Motor neuron (in vitro differentiated cells): ENCODE results near the gene SLC17A9. TPM values are rescaled to one million over a fixed set of nuclear protein-coding genes. Genes with fewer than 3 reads are reported as not detected.

Source experiments
- ATAC-seq, 8 experiments: fragments of 200-7000 bp; cut with Tn5 transposase; replicated peaks in 6 of 8; 2 replicates each; pipeline ENCODE4 v1.8.0; 2021; ENCODE audit warnings: mild to moderate bottlenecking in 8 of 8, moderate library complexity in 8 of 8
- H3K27ac ChIP-seq, 2 donors: fragments of 250-450 bp; sonication (Bioruptor Pico); 2 replicates each; pipeline ENCODE4 v1.9.0; 2021; ENCODE audit warnings: antibody characterized with exemption in 2 of 2, mild to moderate bottlenecking in 2 of 2, moderate library complexity in 1 of 2
- H3K4me1 ChIP-seq, 2 donors: fragments of 250-450 bp; sonication (Bioruptor Pico); replicated peaks in 1 of 2; 2 replicates each; pipeline ENCODE4 v1.6.1; 2021; ENCODE audit warnings: antibody characterized with exemption in 2 of 2, mild to moderate bottlenecking in 2 of 2, moderate library complexity in 1 of 2
- H3K4me3 ChIP-seq, 5 donors: fragments of 250-450 bp; sonication (Bioruptor Pico); 2 replicates each; pipeline ENCODE4 v1.9.0; 2021; ENCODE audit warnings: antibody characterized with exemption in 5 of 5, mild to moderate bottlenecking in 5 of 5, moderate library complexity in 4 of 5
- WGBS, 10 experiments: fragments of 450-650 bp; shearing (Covaris generic); methylation state at CpG; one replicate each; pipeline ENCODE4 v1.0.0; 2022; 5-methylcytosine and 5-hydroxymethylcytosine counted together
- in situ Hi-C, 9 experiments: fragments of 400-800 bp; cut with MboI; loops; one replicate each; pipeline ENCODE4 v1.15.0; 2021; ENCODE audit warnings: low sequenced_read_pairs in 9 of 9, low pct_unique_long_range_greater_than_20kb in 2 of 9; ENCODE audit not compliant: unreplicated experiment in 9 of 9
- total RNA-seq, 8 experiments: library from RNA; unstranded; fragments of 300-600 nt; gene quantifications; 2 replicates each; pipeline versions ENCODE4 v1.2.3 to v1.2.4, GENCODE V29; 2022

The SLC17A9 gene
- total RNA-seq, 8 experiments from 2014 or later: 0.13 to 18.0 (median 1.00) TPM; not detected in 1

GRCh38 chr20:62923669-62924441, 28.7 kb upstream of the SLC17A9 start:
- H3K27ac ChIP-seq: no peak overlapping the region
- 14 to 96% (median 82%) methylated on average over 2 to 7 of the region's 7 CpGs for WGBS, 10 experiments
- no peak for ATAC-seq
- peaks cover 41 to 45% of the 10 kb centered on the region in 2 donors for H3K4me1 ChIP-seq
- in situ Hi-C loops: no loop called here
- H3K4me3 ChIP-seq: peak overlapping the region; percentile 59 to 99 (median 92)

- 4 to 80% (median 40%) methylated on average over 1 to 11 of the region's 12 CpGs; no CpG with 5 or more reads in 1 of the 10 experiments for WGBS, 10 experiments
- ATAC-seq: peak; percentile 9 to 61 (median 36)
- Histone ChIP-seq H3K4me1 (peaks cover 40 to 41% of the 10 kb centered on the region in 2 donors), H3K4me3 (peak overlapping the region; percentile 59 to 99 (median 92)), H3K27ac (no peak overlapping the region)
- in situ Hi-C loops: no loop called here
These were observed 27.9 kb upstream of the SLC17A9 start for GRCh38 chr20:62924442-62925075.

- ATAC-seq: no peak
- Histone ChIP-seq H3K4me1 (peaks cover 36 to 39% of the 10 kb centered on the region in 2 donors), H3K27ac (peak overlapping the region; percentile 96 to 99), H3K4me3 (peak overlapping the region; percentile 59 to 99 (median 92))
- in situ Hi-C loops: no loop called here
- WGBS, 10 experiments: 0 to 20% (median 8%) methylated on average over 1 to 4 of the region's 4 CpGs; no CpG with 5 or more reads in 3 of the 10 experiments
These were observed 27.5 kb upstream of the SLC17A9 start for GRCh38 chr20:62925076-62925419.

- Histone ChIP-seq H3K27ac (peak overlapping the region; percentile 96 to 99), H3K4me1 (peaks cover 30 to 36% of the 10 kb centered on the region in 2 donors), H3K4me3 (peak overlapping the region; percentile 59 to 99 (median 92))
- 0 to 3% (median 1%) methylated on average over 4 to 24 of the region's 63 CpGs; no CpG with 5 or more reads in 2 of the 10 experiments for WGBS, 10 experiments
- in situ Hi-C loops: no loop called here
- peak in 3 of 8 experiments; percentile 10 to 26 (median 13) for ATAC-seq
These were observed 26.9 kb upstream of the SLC17A9 start for GRCh38 chr20:62925420-62926228.

- peak; percentile 63 to 93 (median 89) for ATAC-seq
- in situ Hi-C loops: no loop called here
- 0 to 5% (median 1%) methylated on average over 1 to 14 of the region's 92 CpGs; no CpG with 5 or more reads in 6 of the 10 experiments for WGBS, 10 experiments
- Histone ChIP-seq H3K27ac (peak within 1 kb of the TSS; percentile 96 to 99), H3K4me3 (peak within 1 kb of the TSS; percentile 59 to 99 (median 92)), H3K4me1 (peaks cover 21 to 29% of the 10 kb centered on the region in 2 donors)
These were observed 26.0 kb upstream of the SLC17A9 start, which contains the start of gene DIDO1 for GRCh38 chr20:62926229-62927127. TSS of gene DIDO1 (minus strand) at chr20:62926505.

- Histone ChIP-seq H3K4me1 (peaks cover 20 to 27% of the 10 kb centered on the region in 2 donors), H3K27ac (no peak overlapping the region), H3K4me3 (peak overlapping the region; percentile 59 to 99 (median 92))
- in situ Hi-C loops: no loop called here
- no peak for ATAC-seq
- 90 to 100% (median 92%) methylated on average over 1 to 2 of the region's 12 CpGs; no CpG with 5 or more reads in 7 of the 10 experiments for WGBS, 10 experiments
These were observed 25.3 kb upstream of the SLC17A9 start for GRCh38 chr20:62927128-62927705.

- in situ Hi-C loops: no loop called here
- H3K4me3 ChIP-seq: no peak overlapping the region
- no peak overlapping the region for H3K27ac ChIP-seq
These were observed 24.1 kb upstream of the SLC17A9 start for GRCh38 chr20:62928246-62928939.

GRCh38 chr20:62929051-62929538, 23.4 kb upstream of the SLC17A9 start:
- in situ Hi-C loops: no loop called here
- H3K4me1 ChIP-seq: peaks cover 16 to 25% of the 10 kb centered on the region in 2 donors
- ATAC-seq: peak in 3 of 8 experiments; percentile 7 to 11 (median 8)
- H3K27ac ChIP-seq: no peak overlapping the region
- whole genome bisulfite sequencing, 10 experiments: 11 to 54% (median 48%) methylated on average over 2 to 14 of the region's 44 CpGs; no CpG with 5 or more reads in 4 of the 10 experiments
- H3K4me3 ChIP-seq: peak overlapping the region in 2 of 5 donors; percentile 6 to 19

More at GRCh38 chr20:62928246-62928939, 24.1 kb upstream of the SLC17A9 start:
- H3K4me1 ChIP-seq: peaks cover 20 to 27% of the 10 kb centered on the region in 2 donors
- 33 to 93% (median 70%) methylated on average over 3 to 13 of the region's 14 CpGs for WGBS, 10 experiments
- no peak for ATAC-seq

GRCh38 chr20:62931464-62931863, 21.0 kb upstream of the SLC17A9 start:
- Histone ChIP-seq H3K27ac (no peak overlapping the region), H3K4me3 (no peak overlapping the region), H3K4me1 (peaks cover 15 to 30% of the 10 kb centered on the region in 2 donors)
- WGBS, 10 experiments: 65 to 100% (median 91%) methylated on average over 2 to 9 of the region's 9 CpGs
- in situ Hi-C loops: no loop called here
- no peak for ATAC-seq

GRCh38 chr20:62933966-62934365, 18.5 kb upstream of the SLC17A9 start:
- ATAC-seq: no peak
- Histone ChIP-seq H3K27ac (no peak overlapping the region), H3K4me3 (no peak overlapping the region), H3K4me1 (peaks cover 15 to 24% of the 10 kb centered on the region in 2 donors)
- 40 to 100% (median 90%) methylated on average over 1 to 2 of the region's 3 CpGs; no CpG with 5 or more reads in 5 of the 10 experiments for WGBS, 10 experiments
- in situ Hi-C loops: no loop called here
